ENCODE data around the gene ACSBG1. TPM values are rescaled to one million over a fixed set of nuclear protein-coding genes. Genes with fewer than 3 reads are reported as not detected.

The ACSBG1 gene
- polyA plus RNA-seq, 1 donor from 2014 or later = 0.32 TPM

GRCh38 chr15:78194568-78194925, 39.8 kb downstream of the ACSBG1 start:
- no peaks in the 10 kb centered on the region for H3K79me2 ChIP-seq (replicated peaks; ENCODE audit: insufficient read depth, low read length)
- TF ChIP-seq EZH2 (IDR thresholded peaks at IDR 0.05; ENCODE audit: borderline replicate concordance, insufficient read depth, low read length, poor library complexity, severe bottlenecking) (no peak), CTCF (IDR thresholded peaks at IDR 0.05; ENCODE audit: poor library complexity, severe bottlenecking) (no peak), RAD21 (conservative IDR thresholded peaks at IDR 0.05) (no peak), POLR2AphosphoS5 (IDR thresholded peaks at IDR 0.05) (no peak), TAF1 (IDR thresholded peaks at IDR 0.05; ENCODE audit: low read depth) (no peak), REST (IDR thresholded peaks at IDR 0.05; ENCODE audit: borderline replicate concordance) (no peak), SMC3 (conservative IDR thresholded peaks at IDR 0.05; ENCODE audit: poor library complexity) (no peak), EP300 (conservative IDR thresholded peaks at IDR 0.05; ENCODE audit: poor library complexity, severe bottlenecking) (no peak), MXI1 (conservative IDR thresholded peaks at IDR 0.05; ENCODE audit: poor library complexity, severe bottlenecking) (no peak)
- no peak overlapping the region for H3K27ac ChIP-seq (ENCODE audit: low read length)

GRCh38 chr15:78193731-78194567, 40.4 kb downstream of the ACSBG1 start:
- H3K9me2 ChIP-seq (ENCODE audit: insufficient read depth, low read length) = no peaks in the 10 kb centered on the region
- H3K27ac ChIP-seq (ENCODE audit: low read length) = no peak overlapping the region
- no peaks in the 10 kb centered on the region for H3F3A ChIP-seq (ENCODE audit: insufficient read depth, low read length, poor library complexity, severe bottlenecking)
- H3K4me2 ChIP-seq (ENCODE audit: low read length) = no peak overlapping the region
- H4K20me1 ChIP-seq (ENCODE audit: insufficient read depth) = no peaks in the 10 kb centered on the region
- H3K9me3 ChIP-seq (ENCODE audit: low read length) = no peaks in the 10 kb centered on the region
- no peak for TF ChIP-seq RAD21 (conservative IDR thresholded peaks at IDR 0.05)
- no peak for TF ChIP-seq EP300 (conservative IDR thresholded peaks at IDR 0.05; ENCODE audit: poor library complexity, severe bottlenecking)
- no peaks in the 10 kb centered on the region for H3K27me3 ChIP-seq (ENCODE audit: insufficient read depth, low read depth, low read length)
- no peak overlapping the region for H2AFZ ChIP-seq (ENCODE audit: low read depth, low read length)
- no peaks in the 10 kb centered on the region for H3K36me3 ChIP-seq (ENCODE audit: insufficient read depth, low read length)
- no peak overlapping the region for H3K9ac ChIP-seq (ENCODE audit: low read length)
- no peak overlapping the region for H3K4me3 ChIP-seq (ENCODE audit: low read length)
- no peaks in the 10 kb centered on the region for H3K79me2 ChIP-seq (replicated peaks; ENCODE audit: insufficient read depth, low read length)

More at GRCh38 chr15:78194568-78194925, 39.8 kb downstream of the ACSBG1 start:
- no peaks in the 10 kb centered on the region for H3K9me2 ChIP-seq (ENCODE audit: insufficient read depth, low read length)
- H4K20me1 ChIP-seq (ENCODE audit: insufficient read depth) = no peaks in the 10 kb centered on the region
- H3F3A ChIP-seq (ENCODE audit: insufficient read depth, low read length, poor library complexity, severe bottlenecking) = no peaks in the 10 kb centered on the region
- H3K9ac ChIP-seq (ENCODE audit: low read length) = no peak overlapping the region
- no peaks in the 10 kb centered on the region for H3K9me3 ChIP-seq (ENCODE audit: low read length)
- H3K27me3 ChIP-seq (ENCODE audit: insufficient read depth, low read depth, low read length) = no peaks in the 10 kb centered on the region
- no peaks in the 10 kb centered on the region for H3K36me3 ChIP-seq (ENCODE audit: insufficient read depth, low read length)
- no peak overlapping the region for H2AFZ ChIP-seq (ENCODE audit: low read depth, low read length)
- no peak overlapping the region for H3K4me2 ChIP-seq (ENCODE audit: low read length)
- no peak overlapping the region for H3K4me3 ChIP-seq (ENCODE audit: low read length)
